Measurements from ENCODE around the gene PLEKHM2.

The PLEKHM2 gene

GRCh38 chr1:15736038-15736891 is 52.1 kb downstream of the PLEKHM2 start, which contains the start of gene SLC25A34:
TSS of gene SLC25A34 (plus strand) at chr1:15736258. CDS start at chr1:15736486, 228 bp downstream.
- TF ChIP-seq, protein P1, sequence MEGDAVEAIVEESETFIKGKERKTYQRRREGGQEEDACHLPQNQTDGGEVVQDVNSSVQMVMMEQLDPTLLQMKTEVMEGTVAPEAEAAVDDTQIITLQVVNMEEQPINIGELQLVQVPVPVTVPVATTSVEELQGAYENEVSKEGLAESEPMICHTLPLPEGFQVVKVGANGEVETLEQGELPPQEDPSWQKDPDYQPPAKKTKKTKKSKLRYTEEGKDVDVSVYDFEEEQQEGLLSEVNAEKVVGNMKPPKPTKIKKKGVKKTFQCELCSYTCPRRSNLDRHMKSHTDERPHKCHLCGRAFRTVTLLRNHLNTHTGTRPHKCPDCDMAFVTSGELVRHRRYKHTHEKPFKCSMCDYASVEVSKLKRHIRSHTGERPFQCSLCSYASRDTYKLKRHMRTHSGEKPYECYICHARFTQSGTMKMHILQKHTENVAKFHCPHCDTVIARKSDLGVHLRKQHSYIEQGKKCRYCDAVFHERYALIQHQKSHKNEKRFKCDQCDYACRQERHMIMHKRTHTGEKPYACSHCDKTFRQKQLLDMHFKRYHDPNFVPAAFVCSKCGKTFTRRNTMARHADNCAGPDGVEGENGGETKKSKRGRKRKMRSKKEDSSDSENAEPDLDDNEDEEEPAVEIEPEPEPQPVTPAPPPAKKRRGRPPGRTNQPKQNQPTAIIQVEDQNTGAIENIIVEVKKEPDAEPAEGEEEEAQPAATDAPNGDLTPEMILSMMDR (IDR thresholded peaks at IDR 0.05; ENCODE audit: borderline replicate concordance, control extremely low read depth, extremely low read depth, insufficient read depth, missing control alignments): no peak
- DNase-seq (ENCODE audit: low spot score): no peak
- in situ Hi-C loops (cut with MboI; ENCODE audit: low sequenced_read_pairs, unreplicated experiment): loop anchor here (25.0 kb wide), 1 partner anchor 399 kb away; no protein-coding TSS in a partner anchor

GRCh38 chr1:15736892-15737261 is 52.8 kb downstream of the PLEKHM2 start:
- in situ Hi-C loops (cut with MboI; ENCODE audit: low sequenced_read_pairs, unreplicated experiment): loop anchor here (25.0 kb wide), 1 partner anchor 400 kb away; no protein-coding TSS in a partner anchor
- TF ChIP-seq, protein P1 (IDR thresholded peaks at IDR 0.05; ENCODE audit: borderline replicate concordance, control extremely low read depth, extremely low read depth, insufficient read depth, missing control alignments): no peak
- no peak for DNase-seq (ENCODE audit: low spot score)

DNA sequence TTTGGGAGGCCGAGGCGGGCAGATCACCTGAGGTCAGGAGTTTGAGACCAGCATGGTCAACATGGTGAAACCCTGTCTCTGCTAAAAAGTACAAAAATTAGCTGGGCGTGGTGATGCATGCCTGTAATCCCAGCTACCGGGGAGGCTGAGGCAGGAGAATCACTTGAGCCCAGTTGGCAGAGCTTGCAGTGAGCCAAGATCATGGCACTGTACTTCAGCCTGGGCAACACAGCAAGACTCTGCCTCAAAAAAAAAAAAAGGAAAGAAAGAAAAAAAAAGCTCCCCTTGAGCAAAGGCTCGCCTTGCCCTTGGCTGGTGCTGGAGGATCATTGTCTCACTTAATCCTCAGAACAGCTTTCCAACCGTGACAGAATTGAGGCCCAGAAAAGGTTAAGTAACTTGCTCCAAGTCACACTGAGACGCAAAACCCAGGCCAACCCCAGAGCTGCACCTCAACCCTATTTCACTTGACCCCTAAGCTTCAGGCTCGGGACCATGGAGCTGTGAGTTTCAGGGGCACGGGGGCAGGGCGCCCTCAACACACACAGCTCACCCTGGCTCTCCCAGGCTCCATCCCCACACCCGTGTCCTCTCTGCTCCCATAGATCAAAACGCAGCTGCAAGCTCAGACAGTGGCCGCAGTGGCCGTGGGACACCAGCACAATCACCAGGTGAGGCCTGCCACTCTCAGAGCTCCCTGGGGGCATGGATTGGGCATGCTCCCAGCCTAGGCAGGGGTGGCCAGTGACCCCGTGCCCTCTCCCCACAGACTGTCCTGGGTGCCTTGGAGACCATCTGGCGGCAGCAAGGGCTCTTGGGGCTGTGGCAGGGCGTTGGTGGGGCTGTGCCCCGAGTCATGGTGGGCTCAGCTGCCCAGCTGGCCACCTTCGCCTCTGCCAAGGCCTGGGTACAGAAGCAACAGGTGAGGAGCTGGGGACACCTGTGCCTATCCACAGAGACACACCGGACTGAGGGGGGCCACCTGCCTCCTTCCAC is 53.5 kb downstream of the PLEKHM2 start:
- in situ Hi-C loops (cut with MboI; ENCODE audit: low sequenced_read_pairs, unreplicated experiment): loop anchor here (25.0 kb wide), 1 partner anchor 400 kb away; no protein-coding TSS in a partner anchor
- TF ChIP-seq, protein P1 (IDR thresholded peaks at IDR 0.05; ENCODE audit: borderline replicate concordance, control extremely low read depth, extremely low read depth, insufficient read depth, missing control alignments): no peak
- no peak for DNase-seq (ENCODE audit: low spot score)

DNA sequence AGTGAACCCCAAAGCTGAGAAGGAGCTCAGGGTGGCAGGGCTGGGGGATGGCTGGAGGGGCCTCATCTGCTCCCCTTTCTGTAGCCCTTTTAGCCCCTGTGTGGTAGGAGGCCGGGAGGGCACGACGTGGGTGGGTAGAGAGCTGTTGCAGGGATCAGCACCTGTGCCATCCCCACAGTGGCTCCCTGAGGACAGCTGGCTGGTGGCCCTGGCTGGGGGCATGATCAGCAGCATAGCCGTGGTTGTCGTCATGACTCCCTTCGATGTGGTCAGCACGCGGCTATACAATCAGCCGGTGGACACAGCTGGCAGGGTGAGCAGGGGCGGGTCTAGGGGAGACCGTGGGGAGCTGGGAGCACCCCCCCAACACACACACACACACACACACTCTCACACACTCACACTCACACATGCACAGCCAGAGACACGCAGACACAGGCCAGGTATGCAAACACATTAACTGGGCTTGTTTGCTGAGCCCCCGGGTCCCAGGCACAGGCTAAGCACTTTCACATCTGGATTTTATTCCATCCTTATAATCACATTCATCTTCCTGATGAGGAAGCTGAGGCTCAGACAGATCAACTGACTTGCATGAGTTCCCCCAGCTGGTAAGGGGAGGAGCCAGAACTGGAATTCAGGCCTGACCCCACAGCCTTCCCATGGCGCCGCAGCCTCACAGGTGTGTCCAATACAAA is 54.4 kb downstream of the PLEKHM2 start:
- no peak for DNase-seq (ENCODE audit: low spot score)
- TF ChIP-seq, protein P1 (IDR thresholded peaks at IDR 0.05; ENCODE audit: borderline replicate concordance, control extremely low read depth, extremely low read depth, insufficient read depth, missing control alignments): no peak
- in situ Hi-C loops (cut with MboI; ENCODE audit: low sequenced_read_pairs, unreplicated experiment): loop anchor here (25.0 kb wide), 1 partner anchor 401 kb away; no protein-coding TSS in a partner anchor

DNA sequence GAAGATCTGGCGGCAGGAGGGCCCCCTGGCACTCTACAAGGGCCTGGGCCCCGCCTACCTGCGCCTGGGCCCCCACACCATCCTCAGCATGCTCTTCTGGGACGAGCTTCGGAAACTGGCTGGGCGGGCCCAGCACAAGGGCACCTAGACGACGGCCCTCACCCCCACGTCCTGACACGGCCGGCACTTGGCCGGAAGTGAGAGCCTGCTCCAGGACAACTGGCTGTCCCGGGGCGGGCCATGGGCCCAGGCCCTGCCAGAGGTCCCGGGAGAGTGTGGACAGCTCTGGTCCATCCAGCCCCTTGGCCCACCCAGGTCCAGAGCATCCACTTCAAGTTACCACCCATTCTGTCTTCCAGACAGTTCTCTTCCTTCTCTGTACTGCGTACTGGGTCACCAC is 55.1 kb downstream of the PLEKHM2 start:
- TF ChIP-seq, protein P1 (IDR thresholded peaks at IDR 0.05; ENCODE audit: borderline replicate concordance, control extremely low read depth, extremely low read depth, insufficient read depth, missing control alignments): no peak
- DNase-seq (ENCODE audit: low spot score): no peak
- in situ Hi-C loops (cut with MboI; ENCODE audit: low sequenced_read_pairs, unreplicated experiment): loop anchor here (25.0 kb wide), 1 partner anchor 402 kb away; no protein-coding TSS in a partner anchor
